PC-3 (cell line): ENCODE measurements around the gene CHD5. TPM values are rescaled to one million over a fixed set of nuclear protein-coding genes. Genes with fewer than 3 reads are reported as not detected.

Source experiments
- ATAC-seq: fragments of 200-7000 bp; cut with Tn5 transposase; 2 replicates; pipeline ENCODE4 v1.9.1; 2020; ENCODE audit warnings: mild to moderate bottlenecking, moderate library complexity
- BruUV-seq: library from RNA; stranded (reverse); fragments of 400-500 nt; replicated peaks from 2 replicates; lab custom pipeline; 2021; lab: Mats Ljungman, UMichigan
- CTCF ChIA-PET: fragments of 300-600 bp; sonication (Branson Sonifier 250); formaldehyde crosslinking; loops from one replicate; lab custom pipeline; 2022; ENCODE audit warnings: antibody characterized with exemption; lab: Charles Lee
- POLR2A ChIA-PET: fragments of 300-600 bp; sonication (Branson Sonifier 250); formaldehyde crosslinking; loops from one replicate; lab custom pipeline; 2022; ENCODE audit warnings: antibody characterized with exemption; ENCODE audit not compliant: unreplicated experiment; lab: Charles Lee
- DNase-seq: peaks from one replicate; pipeline ENCODE4 v3.0.0-alpha.2; 2015
- H2AFZ ChIP-seq: fragments of 300-600 bp; sonication (generic); 2 replicates; pipeline ENCODE4 v1.6.0; 2016; ENCODE audit warnings: antibody characterized with exemption, low read length
- H3F3A ChIP-seq: fragments of 300-600 bp; sonication (generic); one replicate; pipeline ENCODE4 v1.6.0; 2017; ENCODE audit warnings: antibody characterized with exemption, low read length, control low read depth, mild to moderate bottlenecking; ENCODE audit not compliant: unreplicated experiment
- H3K27ac ChIP-seq: fragments of 300-600 bp; sonication (generic); 2 replicates; pipeline ENCODE4 v1.5.1; 2016; ENCODE audit warnings: mild to moderate bottlenecking, low read length
- H3K27me3 ChIP-seq: fragments of 300-600 bp; sonication (generic); 2 replicates; pipeline ENCODE4 v1.6.1; 2016; ENCODE audit warnings: low read length, mixed read lengths
- H3K36me3 ChIP-seq: fragments of 300-600 bp; sonication (generic); 2 replicates; pipeline ENCODE4 v1.6.1; 2016; ENCODE audit warnings: low read depth, mixed run types, low read length, mixed read lengths
- H3K4me1 ChIP-seq: fragments of 300-600 bp; sonication (generic); 2 replicates; pipeline ENCODE4 v1.5.1; 2016; ENCODE audit warnings: low read length; ENCODE audit not compliant: insufficient read depth
- H3K4me2 ChIP-seq: fragments of 300-600 bp; sonication (generic); 2 replicates; pipeline ENCODE4 v1.6.0; 2016; ENCODE audit warnings: low read length
- H3K4me3 ChIP-seq: fragments of 300-600 bp; sonication (generic); 2 replicates; pipeline ENCODE4 v1.5.1; 2016; ENCODE audit warnings: mild to moderate bottlenecking, low read length, mixed read lengths
- H3K79me2 ChIP-seq: fragments of 300-600 bp; sonication (generic); 2 replicates; pipeline ENCODE4 v1.6.1; 2017; ENCODE audit warnings: low read length, mixed read lengths
- H3K9ac ChIP-seq: fragments of 300-600 bp; sonication (generic); 2 replicates; pipeline ENCODE4 v1.6.0; 2016; ENCODE audit warnings: mild to moderate bottlenecking, low read length
- H3K9me2 ChIP-seq: fragments of 300-600 bp; sonication (generic); replicated peaks from 2 replicates; pipeline ENCODE4 v1.6.1; 2016; ENCODE audit warnings: mixed run types, low read length, mixed read lengths
- H3K9me3 ChIP-seq: fragments of 300-600 bp; sonication (generic); 2 replicates; pipeline ENCODE4 v1.6.1; 2016; ENCODE audit warnings: low read length, mixed read lengths
- H4K20me1 ChIP-seq: fragments of 300-600 bp; sonication (generic); 2 replicates; pipeline ENCODE4 v1.6.1; 2016; ENCODE audit warnings: low read length, mixed read lengths
- EZH2 ChIP-seq: fragments of 300-600 bp; sonication (generic); IDR thresholded peaks from one replicate; pipeline ENCODE4 v1.6.1; 2017; ENCODE audit warnings: antibody characterized with exemption, mild to moderate bottlenecking, low read length; ENCODE audit not compliant: unreplicated experiment
- EZH2phosphoT487 ChIP-seq: fragments of 300-600 bp; sonication (generic); IDR thresholded peaks from 2 replicates; pipeline ENCODE4 v1.6.1; 2018; ENCODE audit warnings: mild to moderate bottlenecking, antibody characterized with exemption, low read length, borderline replicate concordance
- intact Hi-C: fragments of 100-400 bp; cut with micrococcal nuclease; formaldehyde crosslinking; loops from 2 replicates; pipeline ENCODE4 v1.9.0; 2023
- total RNA-seq: library from RNA; depleted of rRNA; stranded (reverse); fragments of >200 nt; gene quantifications from 2 replicates; pipeline ENCODE4 v1.2.3, GENCODE V29; 2014
- TF ChIP-seq, protein P1 (sequence below): fragments of 300-600 bp; sonication (generic); conservative IDR thresholded peaks from 2 replicates; pipeline ENCODE4 v1.5.1; 2017; ENCODE audit warnings: antibody characterized with exemption, low read depth, mild to moderate bottlenecking, low read length

Gene CHD5
- total RNA-seq, 1 experiment from 2014 or later, result 0.55 TPM

DNA sequence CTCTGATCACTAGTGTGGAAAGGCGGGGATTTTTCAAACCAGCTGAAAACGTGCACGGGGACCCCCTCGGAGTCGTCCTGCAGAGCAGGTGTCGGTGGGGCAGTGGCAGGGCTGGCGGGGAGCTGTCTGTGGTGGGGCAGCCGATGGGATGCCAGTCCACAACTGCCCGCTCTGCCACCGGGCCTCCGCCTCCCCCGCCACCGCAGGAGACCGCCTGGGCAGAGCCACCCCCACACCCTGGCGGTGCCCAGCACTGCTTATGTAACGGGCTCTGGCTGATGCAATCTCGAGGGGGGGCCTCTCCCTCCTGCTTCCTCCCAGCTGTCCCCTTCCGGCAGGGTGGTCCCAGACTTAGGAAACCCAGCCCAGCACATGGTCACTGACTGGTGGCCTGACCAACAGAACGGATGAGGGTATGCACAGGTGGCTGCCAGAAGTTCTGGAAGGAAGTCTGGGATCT is 9.3 kb downstream of the CHD5 start:
- no TSS peak for BruUV-seq
- Histone ChIP-seq H4K20me1 (no peaks in the 10 kb centered on the region), H3K4me2 (no peak overlapping the region), H3K27ac (no peak overlapping the region), H3K4me3 (no peak overlapping the region), H3K4me1 (peaks cover 6% of the 10 kb centered on the region), H3K27me3 (no peaks in the 10 kb centered on the region), H3K79me2 (no peaks in the 10 kb centered on the region), H3F3A (no peaks in the 10 kb centered on the region), H3K9ac (no peak overlapping the region), H2AFZ (no peak overlapping the region), H3K9me3 (no peaks in the 10 kb centered on the region), H3K9me2 (no peaks in the 10 kb centered on the region), H3K36me3 (no peaks in the 10 kb centered on the region)
- intact Hi-C loops, result loop anchor here (1.0 kb wide), 1 partner anchor 61 kb away; no protein-coding TSS in a partner anchor
- CTCF ChIA-PET, result interaction anchor here (1.0 to 1.3 kb wide), 2 partner anchors 62 to 66 kb away, joined by 3 to 7 read pairs; no protein-coding TSS in a partner anchor
- DNase-seq (no peak), ATAC-seq (no peak)
- POLR2A ChIA-PET, result no interaction called here
- TF ChIP-seq EZH2phosphoT487 (no peak), EZH2 (no peak)
- TF ChIP-seq, protein P1, sequence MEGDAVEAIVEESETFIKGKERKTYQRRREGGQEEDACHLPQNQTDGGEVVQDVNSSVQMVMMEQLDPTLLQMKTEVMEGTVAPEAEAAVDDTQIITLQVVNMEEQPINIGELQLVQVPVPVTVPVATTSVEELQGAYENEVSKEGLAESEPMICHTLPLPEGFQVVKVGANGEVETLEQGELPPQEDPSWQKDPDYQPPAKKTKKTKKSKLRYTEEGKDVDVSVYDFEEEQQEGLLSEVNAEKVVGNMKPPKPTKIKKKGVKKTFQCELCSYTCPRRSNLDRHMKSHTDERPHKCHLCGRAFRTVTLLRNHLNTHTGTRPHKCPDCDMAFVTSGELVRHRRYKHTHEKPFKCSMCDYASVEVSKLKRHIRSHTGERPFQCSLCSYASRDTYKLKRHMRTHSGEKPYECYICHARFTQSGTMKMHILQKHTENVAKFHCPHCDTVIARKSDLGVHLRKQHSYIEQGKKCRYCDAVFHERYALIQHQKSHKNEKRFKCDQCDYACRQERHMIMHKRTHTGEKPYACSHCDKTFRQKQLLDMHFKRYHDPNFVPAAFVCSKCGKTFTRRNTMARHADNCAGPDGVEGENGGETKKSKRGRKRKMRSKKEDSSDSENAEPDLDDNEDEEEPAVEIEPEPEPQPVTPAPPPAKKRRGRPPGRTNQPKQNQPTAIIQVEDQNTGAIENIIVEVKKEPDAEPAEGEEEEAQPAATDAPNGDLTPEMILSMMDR, result no peak

DNA sequence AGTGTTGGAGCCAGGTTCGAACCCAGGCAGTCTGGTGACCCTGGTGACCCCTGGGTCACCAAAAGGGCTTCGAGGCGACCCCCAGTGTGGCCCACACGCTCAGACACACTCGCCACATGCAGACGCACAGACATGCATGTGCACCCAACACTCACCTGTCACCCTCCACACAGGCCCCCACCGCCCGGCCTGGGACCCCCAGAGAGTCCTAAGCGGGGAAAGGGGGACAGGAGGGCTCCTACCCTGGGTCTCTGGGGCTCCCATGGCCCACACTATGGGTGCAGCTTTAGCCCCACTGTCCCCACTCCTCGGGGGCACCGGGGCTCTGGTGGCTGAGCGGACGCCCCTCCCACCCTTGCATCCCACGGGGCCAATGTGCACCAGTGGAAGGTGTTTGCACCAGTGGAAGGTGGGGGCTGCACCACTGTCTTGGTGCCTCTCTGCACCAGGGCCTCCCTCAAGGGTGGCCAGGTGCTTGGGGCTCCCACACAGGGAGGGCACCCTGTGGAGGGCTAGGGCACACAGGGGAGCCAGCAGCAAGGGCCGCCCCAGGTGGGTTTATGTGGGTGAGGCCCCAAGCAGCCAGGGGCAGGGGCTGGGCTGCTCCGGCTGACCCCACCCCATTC is 9.9 kb downstream of the CHD5 start:
- Histone ChIP-seq H4K20me1 (no peaks in the 10 kb centered on the region), H3K79me2 (no peaks in the 10 kb centered on the region), H3K27me3 (no peaks in the 10 kb centered on the region), H3K4me3 (no peak overlapping the region), H3K27ac (no peak overlapping the region), H3K4me2 (no peak overlapping the region), H3K9ac (no peak overlapping the region), H3K9me2 (no peaks in the 10 kb centered on the region), H3F3A (no peaks in the 10 kb centered on the region), H3K4me1 (peaks cover 6% of the 10 kb centered on the region), H2AFZ (no peak overlapping the region), H3K36me3 (no peaks in the 10 kb centered on the region), H3K9me3 (no peaks in the 10 kb centered on the region)
- POLR2A ChIA-PET, result no interaction called here
- TF ChIP-seq EZH2phosphoT487, result no peak
- no peak for TF ChIP-seq EZH2
- TF ChIP-seq, protein P1, result no peak
- CTCF ChIA-PET, result interaction anchor here (1.0 kb wide), 1 partner anchor 61 kb away, joined by 3 read pairs; no protein-coding TSS in a partner anchor
- no TSS peak for BruUV-seq
- DNase-seq, result no peak
- intact Hi-C loops, result no loop called here
- no peak for ATAC-seq

DNA sequence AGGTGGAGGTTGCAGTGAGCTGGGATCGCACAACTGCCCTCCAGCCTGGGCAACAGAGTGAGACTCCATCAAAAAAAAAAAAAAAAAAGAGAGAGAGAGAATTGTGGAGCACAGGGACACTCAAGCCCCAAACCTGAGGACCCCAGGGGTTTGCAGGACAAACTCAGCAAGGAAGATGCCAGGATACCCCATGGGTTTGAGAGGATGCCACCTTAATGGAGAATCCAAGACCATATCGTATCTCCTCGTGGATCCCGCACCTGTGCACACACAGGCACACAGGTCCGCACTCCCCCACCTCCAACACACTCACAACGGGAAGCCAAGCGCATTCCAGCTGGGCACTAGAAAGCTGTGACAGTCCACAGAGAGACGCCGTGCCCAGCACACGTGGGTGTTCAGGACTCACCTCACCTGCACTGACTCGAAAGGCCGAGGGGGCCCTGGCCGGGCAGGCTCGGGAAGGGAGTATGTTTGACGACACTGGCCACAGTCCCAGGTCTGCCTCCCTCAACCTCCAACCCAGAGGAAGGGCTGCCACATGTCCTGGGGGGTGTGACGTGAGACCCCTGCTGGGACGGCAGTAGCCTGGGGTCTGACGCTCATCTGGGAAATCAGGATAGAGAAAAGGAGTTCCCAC is 11.1 kb downstream of the CHD5 start:
- DNase-seq (no peak), ATAC-seq (no peak)
- no peaks in the 10 kb centered on the region for H3K9me3 ChIP-seq
- H3K4me1 ChIP-seq, result peaks cover 6% of the 10 kb centered on the region
- no peak overlapping the region for H2AFZ ChIP-seq
- no peak overlapping the region for H3K4me2 ChIP-seq
- intact Hi-C loops, result no loop called here
- POLR2A ChIA-PET, result no interaction called here
- H3F3A ChIP-seq, result no peaks in the 10 kb centered on the region
- H3K27ac ChIP-seq, result no peak overlapping the region
- TF ChIP-seq, protein P1, result no peak
- TF ChIP-seq EZH2 (no peak), EZH2phosphoT487 (no peak)
- H3K36me3 ChIP-seq, result no peaks in the 10 kb centered on the region
- BruUV-seq, result no TSS peak
- H3K9ac ChIP-seq, result no peak overlapping the region
- H4K20me1 ChIP-seq, result no peaks in the 10 kb centered on the region
- CTCF ChIA-PET, result no interaction called here
- no peaks in the 10 kb centered on the region for H3K9me2 ChIP-seq
- H3K79me2 ChIP-seq, result no peaks in the 10 kb centered on the region
- H3K27me3 ChIP-seq, result no peaks in the 10 kb centered on the region
- H3K4me3 ChIP-seq, result no peak overlapping the region
